HG03558 (cell line): ENCODE data around the gene KRTAP2-1.
"Not testable (repeated sequence)": the region's sequence is repeated elsewhere in the genome, so short reads cannot be mapped to it uniquely, and the experiment has no call there.

Experiments used
- ATAC-seq: cut with Tn5 transposase; IDR thresholded peaks from one replicate; pipeline ENCODE4 v1.9.1; 2021; ENCODE audit warnings: moderate number of reproducible peaks; ENCODE audit not compliant: unreplicated experiment; ENCODE audit errors: extremely low read depth

Gene KRTAP2-1

DNA sequence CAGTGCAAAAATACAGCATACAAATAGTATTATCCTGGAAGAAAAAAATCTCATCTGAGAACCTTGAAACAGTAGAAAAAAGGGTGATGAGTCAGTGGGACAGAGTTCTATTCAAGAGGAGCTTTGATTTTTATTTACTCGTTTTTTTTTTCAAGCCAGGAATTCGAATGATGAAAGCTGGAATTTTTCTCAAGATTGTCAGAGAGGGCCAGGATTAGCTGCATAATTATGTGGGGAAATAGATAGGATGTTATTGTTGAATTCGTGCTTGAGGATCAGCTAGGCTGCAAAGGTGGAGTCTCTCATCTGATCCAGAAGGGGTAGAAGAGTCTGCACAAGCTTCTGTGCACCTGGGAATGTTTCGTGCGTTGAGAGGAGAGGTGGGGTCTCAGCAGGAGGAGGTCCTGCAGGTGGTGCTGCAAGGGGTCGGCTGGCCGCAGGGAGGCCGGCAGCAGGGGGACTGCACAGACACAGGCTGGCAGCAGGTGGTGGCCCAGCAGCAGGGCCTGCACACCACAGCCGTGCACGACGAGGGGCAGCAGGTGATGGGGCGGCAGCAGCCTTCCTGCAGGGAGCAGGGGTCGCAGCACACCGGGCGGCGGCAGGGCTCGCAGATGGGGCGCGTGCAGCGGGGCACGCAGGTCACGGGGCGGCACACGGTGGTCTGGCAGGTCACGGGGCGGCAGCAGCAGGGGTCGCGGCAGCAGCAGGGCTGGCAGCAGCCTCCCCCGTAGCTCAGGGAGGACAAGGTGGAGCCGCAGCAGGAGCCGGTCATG, 12.3 kb upstream of the KRTAP2-1 start:
- not testable (repeated sequence) for ATAC-seq

DNA sequence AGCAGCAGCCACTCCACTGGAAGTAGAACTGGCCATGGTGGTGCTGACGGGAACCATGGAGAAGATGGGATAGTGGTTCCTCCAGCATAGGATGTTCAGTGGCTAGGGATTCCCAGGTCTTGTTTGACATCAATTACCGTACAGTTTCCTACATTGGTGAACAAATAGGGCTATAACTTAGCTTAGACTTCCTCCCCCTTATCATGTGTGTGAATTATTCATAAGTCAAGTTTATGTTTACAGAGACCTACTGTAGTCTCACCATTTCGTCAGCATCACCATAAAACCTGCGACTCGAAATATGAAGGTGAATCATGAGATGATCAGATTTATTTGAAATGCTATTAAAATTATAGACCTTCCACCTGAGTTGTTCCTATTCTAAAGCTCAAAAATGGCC, 11.6 kb upstream of the KRTAP2-1 start:
- no peak for ATAC-seq

DNA sequence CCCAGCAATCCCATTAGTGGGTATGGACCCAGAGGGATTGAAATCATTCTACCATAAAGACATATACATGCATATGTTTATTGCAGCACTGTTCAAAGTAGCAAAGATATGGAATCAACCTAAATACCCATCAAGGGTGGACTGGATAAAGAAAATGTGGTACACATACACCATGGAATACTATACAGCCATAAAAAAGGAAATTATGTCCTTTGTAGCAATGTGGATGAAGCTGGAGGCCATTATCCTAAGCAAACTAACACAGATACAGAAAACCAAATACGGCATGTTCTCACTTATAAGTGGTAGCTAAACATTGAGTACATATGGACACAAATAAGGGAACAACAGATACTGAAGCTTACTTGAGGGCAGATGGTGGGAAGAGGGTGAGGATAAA, 10.4 kb upstream of the KRTAP2-1 start:
- ATAC-seq, result no peak

DNA sequence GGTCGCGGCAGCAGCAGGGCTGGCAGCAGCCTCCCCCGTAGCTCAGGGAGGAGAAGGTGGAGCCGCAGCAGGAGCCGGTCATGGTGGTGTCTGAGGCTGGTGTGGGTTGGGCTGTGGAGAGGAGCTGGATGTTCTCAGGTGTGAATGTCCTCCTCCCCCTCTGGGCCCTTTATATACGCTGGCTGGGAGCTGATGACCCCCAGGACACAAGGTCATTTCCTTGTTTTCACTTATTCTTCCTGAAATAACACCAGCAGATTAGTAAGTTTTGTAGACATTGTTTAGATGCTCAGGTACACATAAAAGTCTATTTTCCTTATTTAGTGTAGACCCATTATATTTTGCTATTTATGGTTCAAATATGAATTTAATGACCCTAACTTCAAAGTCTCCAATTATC, 8.0 kb upstream of the KRTAP2-1 start, which contains the start of gene KRTAP2-2:
TSS of gene KRTAP2-2 (minus strand) at position 101 of the 400 bp plus-strand sequence. CDS start at position 82, 19 bp downstream.
- not testable (repeated sequence) for ATAC-seq

DNA sequence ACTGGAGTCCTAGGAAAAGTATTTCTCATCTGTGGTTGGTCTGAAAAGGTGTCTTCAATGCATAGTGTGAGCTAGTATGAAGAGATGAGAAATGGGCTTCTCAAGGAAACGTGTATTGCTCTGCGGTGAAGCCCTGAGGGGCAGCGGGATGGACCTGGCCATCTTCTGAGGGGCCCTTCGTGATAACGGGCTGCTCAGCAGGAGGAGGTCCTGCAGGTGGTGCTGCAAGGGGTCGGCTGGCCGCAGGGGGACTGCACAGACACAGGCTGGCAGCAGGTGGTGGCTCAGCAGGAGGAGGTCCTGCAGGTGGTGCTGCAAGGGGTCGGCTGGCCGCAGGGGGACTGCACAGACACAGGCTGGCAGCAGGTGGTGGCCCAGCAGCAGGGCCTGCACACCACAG, 7.4 kb upstream of the KRTAP2-1 start:
- ATAC-seq, result not testable (repeated sequence)

DNA sequence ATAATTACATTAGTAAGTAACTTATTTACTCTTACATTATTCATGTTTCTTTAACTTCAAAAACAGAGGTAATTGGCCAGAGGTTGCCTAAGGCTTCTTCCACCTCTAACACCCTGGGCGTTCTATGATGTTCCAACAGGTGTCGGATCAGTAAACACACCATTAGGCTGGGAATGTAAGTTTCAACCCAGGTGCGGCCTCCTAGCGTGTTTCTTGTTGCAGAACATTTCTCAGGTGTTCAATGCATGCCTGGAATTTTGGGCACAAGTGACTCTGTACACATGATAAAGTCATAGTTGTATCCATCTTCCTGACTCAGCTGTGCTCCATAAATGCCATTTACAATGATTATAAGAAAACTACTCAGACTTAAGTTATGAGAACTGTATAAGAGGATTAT, 6.9 kb upstream of the KRTAP2-1 start:
- no peak for ATAC-seq

DNA sequence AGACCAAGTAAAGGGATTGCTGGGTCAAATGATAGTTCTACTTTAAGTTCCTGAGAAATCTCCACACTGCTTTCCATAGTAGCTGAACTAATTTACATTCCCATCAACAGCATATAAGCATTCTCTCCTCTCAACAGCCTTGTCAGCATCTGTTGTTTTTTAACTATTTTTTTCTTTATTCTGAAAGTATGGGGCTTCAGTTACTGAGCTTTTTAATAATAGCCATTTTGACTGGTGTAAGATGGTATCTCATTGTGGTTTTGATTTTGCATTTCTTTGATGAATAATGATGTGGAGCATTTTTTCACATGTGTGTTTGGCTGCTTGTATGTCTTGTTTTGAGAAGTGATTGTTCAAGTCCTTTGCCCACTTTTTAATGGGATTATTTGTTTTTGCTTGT, 5.5 kb upstream of the KRTAP2-1 start:
- no peak for ATAC-seq

DNA sequence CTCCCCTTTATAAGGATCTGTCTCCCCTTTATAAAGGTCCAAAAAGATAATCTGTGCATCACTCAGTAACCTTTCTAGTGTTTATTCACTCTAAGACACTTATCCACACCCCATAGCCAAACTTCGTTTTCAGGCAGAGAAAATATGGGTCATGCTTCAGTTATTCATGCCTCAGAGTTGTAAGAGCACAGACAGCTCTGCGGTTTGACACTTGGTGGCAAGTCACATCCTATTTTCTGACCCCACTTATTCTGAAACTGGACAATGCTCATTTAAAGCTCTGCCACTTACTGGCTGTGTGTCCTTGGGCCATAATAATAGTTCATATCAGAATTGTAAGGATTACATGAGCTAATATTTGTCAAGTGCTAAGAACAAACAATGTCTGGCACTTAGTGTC, 2.0 kb upstream of the KRTAP2-1 start:
- no peak for ATAC-seq

DNA sequence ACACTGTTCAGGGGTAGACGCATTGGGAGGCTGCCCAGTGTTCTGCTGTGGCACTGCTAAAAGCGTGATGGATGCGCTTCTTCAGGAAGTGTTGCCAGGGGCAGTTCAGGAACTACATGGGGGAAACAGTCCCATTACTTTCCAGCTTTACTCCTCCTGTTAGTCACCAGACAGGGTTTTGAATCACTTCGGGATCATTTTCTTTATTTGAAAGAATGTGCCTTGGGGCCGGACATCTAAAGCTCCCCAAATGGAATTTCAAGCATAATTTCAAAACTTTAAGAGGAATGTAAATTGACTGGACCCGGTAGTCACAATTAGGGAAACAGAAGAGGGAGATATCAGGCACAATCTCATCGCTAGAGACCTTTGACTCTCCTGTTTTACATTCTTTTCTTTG, 1.3 kb upstream of the KRTAP2-1 start:
- no peak for ATAC-seq

DNA sequence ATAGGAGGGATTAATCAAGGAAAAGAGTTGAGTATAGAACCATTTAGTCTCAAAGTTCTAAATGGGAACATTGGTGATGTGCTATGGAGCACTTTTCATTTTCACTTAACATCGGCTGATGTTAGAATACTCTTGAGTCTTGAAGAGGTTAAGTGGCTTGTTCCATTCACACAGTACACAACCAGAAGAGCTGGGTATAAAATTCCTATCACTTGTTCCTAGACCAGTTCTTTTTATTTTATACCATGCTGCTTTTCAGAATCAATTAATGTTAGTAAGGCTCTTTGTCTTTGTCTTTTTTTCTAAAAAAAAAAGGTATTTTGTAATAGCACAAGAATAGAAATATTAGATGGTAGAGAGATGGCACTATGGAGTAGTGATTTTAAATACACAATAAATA, 4.2 kb downstream of the KRTAP2-1 start:
- no peak for ATAC-seq

DNA sequence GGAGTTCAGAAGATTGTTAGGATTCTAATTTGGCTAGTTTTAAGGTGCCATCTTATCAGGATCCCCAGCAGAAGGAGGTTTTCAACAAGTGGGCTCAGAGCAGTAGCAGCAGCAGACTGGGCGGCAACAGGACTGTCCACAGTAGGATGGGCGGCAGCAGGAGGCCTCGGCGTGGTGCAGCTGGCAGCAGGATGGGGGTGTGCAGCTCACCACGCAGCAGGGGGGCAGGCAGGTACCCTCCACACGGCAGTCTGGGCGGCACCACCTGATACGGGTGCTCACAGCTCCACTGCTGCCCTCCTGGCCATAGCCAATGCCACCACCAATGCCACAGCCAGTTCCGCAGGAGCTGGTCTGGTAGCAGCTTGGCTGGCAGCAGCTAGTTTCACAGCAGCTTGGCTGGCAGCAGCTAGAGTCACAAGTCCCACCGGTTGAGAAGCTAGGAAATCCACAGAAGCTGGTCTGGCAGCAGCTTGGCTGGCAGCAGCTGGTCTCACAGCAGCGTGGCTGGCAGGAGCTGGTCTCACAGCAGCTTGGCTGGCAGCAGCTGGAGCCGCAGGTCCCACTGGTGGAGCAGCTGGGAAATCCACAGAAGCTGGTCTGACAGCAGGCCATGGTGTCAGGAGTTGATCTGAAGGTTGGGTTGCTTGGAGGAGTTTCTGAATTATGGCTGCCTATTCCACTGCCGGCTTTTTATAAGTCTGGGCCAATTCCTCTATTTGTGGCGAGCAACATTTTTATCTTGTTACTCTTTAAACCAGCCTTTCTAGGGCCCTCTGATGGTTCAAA, 6.1 kb downstream of the KRTAP2-1 start, which contains the start of gene KRTAP1-1:
TSS of gene KRTAP1-1 (minus strand) at position 668 of the 789 bp plus-strand sequence. CDS start at position 615, 53 bp downstream.
- not testable (repeated sequence) for ATAC-seq

DNA sequence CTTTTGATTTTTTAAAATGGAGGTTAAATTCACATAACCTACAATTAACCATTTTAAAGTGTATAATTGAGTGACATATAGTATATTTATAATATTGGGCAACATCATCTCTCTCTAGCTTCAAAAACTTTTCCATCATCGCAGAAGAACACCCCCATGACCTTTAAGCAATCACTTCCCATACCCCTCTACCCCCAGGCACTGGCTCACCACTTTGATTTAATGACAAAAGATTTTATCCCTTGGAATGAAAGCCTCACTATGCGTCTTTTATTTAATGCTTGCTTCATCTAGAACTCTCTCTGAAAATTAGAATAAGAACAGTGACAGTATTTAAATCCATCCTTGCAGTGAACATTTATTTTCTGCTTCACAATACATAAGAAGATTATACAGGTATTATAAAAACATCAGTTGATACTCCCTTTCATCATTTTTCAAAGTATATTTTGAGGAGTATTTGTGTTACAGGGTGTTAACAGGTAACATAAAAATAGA, 9.2 kb downstream of the KRTAP2-1 start:
- ATAC-seq, result no peak

DNA sequence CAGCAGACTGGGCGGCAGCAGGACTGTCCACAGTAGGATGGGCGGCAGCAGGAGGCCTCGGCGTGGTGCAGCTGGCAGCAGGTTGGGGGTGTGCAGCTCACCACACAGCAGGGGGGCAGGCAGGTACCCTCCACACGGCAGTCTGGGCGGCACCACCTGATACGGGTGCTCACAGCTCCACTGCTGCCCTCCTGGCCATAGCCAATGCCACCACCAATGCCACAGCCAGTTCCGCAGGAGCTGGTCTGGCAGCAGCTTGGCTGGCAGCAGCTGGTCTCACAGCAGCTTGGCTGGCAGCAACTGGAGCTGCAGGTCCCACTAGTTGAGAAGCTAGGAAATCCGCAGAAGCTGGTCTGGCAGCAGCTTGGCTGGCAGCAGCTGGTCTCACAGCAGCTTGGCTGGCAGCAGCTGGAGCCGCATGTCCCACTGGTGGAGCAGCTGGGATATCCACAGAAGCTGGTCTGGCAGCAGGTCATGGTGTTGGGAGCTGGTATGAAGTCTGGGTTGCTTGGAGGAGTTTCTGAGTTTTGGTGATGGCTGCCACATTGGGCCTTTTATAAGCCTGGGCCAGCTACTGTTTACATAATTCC, 12.7 kb downstream of the KRTAP2-1 start, which contains the start of gene KRTAP1-3:
TSS of gene KRTAP1-3 (minus strand) at position 529 of the 590 bp plus-strand sequence. CDS start at position 476, 53 bp downstream.
- not testable (repeated sequence) for ATAC-seq

DNA sequence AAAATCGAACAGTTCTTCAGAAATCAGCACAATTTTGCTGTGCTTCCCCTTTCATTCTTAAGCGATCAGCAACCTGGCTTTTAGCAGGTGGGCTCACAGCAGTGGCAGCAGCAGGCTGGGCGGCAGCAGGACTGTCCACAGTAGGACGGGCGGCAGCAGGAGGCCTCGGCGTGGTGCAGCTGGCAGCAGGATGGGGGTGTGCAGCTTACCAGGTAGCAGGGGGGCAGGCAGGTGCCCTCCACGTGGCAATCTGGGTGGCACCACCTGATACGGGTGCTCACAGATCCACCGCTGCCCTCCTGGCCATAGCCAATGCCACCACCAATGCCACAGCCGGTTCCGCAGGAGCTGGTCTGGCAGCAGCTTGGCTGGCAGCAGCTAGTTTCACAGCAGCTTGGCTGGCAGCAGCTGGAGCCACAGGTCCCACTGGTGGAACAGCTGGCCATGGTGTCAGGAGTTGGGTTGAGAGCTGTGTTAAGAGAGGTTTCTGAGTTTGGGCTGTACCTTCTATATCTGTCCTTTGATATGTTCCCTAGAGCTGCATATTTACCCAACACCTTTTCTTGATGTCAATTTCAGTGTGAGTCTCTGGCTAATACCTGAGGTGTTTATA, 17.4 kb downstream of the KRTAP2-1 start, which contains the start of gene KRTAP1-4:
TSS of gene KRTAP1-4 (minus strand) at position 563 of the 613 bp plus-strand sequence. CDS start at position 446, 117 bp downstream.
- ATAC-seq, result no peak

DNA sequence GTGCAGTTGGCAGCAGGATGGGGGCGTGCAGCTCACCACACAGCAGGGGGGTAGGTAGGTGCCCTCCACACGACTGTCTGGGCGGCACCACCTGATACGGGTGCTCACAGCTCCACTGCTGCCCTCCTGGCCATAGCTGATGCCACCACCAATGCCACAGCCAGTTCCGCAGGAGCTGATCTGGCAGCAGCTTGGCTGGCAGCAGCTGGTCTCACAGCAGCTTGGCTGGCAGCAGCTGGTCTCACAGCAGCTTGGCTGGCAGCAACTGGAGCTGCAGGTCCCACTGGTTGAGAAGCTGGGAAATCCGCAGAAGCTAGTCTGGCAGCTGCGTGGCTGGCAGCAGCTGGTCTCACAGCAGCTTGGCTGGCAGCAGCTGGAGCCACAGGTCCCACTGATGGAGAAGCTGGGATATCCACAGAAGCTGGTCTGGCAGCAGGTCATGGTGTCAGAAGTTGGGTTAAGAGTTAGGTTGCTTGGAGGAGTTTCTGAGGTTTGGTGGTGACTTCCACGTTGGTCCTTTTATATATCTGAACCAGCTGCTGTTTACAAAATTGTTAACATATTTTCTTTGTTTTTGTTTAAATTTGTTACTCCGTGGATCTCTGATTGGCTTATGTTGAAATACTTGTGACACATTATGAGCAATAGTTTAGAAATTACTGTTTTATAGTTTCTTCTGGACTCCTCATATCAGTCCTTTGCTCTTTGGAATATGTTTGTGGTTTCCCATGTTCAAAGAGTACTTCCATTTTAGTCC, 20.2 kb downstream of the KRTAP2-1 start, which contains the start of gene KRTAP1-5:
TSS of gene KRTAP1-5 (minus strand) at position 494 of the 757 bp plus-strand sequence. CDS start at position 441, 53 bp downstream.
- ATAC-seq, result no peak

DNA sequence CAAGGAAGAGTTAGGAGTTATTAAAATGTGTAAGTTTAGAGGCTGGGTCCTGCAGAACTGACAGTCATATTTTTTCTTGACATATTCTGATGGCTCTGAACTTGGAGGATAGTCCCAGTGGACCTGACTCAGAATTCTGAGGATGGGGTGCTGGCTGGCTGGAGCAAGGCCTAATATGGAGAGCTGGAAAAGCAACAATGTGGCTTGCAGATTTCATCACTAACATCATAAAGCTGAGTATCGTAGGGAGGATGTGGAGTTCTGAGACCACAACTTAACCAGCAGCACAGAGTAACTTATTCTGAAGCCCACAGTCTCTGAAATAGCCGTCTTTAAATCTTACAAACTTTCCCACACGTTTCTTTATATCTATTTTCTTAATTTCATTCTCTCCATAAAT, 22.4 kb downstream of the KRTAP2-1 start:
- ATAC-seq, result no peak

DNA sequence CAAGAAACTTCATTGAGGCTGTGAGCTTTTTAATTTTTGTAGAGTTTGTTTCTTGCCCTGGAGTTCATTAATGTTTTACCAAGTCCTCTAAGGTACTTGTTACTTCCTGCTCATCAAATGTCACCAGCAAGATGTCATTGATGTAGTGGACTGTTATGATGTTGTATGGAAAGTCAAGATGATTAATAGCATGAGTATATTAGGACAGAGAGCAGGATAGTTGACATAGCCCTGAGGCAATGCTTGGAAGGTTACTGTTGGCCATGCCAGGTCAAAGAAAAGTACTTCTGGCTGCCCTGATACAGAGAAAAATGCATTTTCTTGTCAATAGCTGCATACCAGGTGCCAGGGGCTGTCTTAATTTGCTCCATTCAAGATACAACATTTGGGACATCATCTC, 26.8 kb downstream of the KRTAP2-1 start:
- ATAC-seq, result no peak

DNA sequence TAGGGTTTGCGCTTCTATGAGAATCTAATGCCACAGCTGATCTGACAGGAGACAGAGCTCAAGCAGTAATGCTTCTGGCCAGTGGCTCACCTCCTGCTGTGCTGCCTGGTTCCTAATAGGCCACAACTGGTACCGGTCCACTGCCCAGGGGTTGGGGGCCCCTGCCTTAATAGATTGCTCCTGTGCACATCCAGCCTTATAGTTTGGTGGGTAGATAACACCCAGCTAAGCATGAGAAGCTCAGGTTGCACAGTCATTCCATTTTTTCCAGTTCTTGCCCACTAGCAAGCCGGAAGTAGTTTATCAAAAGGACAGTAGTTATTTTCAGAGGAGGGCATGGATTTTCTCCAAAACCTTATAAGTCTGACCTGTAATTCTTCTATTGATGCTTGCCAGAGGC, 27.7 kb downstream of the KRTAP2-1 start:
- no peak for ATAC-seq

DNA sequence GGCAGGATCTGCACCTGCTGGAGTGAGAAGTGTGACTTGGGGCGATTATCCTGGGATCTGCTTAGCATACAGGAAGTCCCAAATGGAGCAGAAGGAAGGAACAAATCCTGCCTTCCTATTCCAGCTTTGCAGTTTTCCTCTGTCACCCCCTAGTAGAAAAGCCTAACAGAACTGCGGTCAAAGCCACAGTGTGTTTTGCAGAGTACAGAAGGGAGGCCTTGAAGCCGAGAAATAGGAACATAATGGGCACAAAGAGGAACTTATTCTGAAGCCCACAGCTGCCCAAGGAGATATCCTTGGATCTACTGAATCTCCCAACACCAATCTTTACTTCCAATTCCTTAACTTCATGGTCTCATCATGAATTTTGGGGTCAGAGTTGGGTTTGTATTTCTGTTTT, 28.6 kb downstream of the KRTAP2-1 start:
- ATAC-seq, result no peak
